HCT116 (cell line): ENCODE measurements around the gene FMOD. TPM values are rescaled to one million over a fixed set of nuclear protein-coding genes. Genes with fewer than 3 reads are reported as not detected.

Experiments
- ATAC-seq: fragments of 200-7000 bp; cut with Tn5 transposase; 2 replicates; pipeline ENCODE4 v1.9.1; 2020; ENCODE audit warnings: mild to moderate bottlenecking, moderate library complexity
- BruUV-seq: library from RNA; stranded (reverse); fragments of 400-500 nt; replicated peaks from 2 replicates; lab custom pipeline; 2021; lab: Mats Ljungman, UMichigan
- CTCF ChIA-PET: fragments of 300-600 bp; sonication (Branson Sonifier 250); formaldehyde crosslinking; loops from one replicate; lab custom pipeline; 2021; ENCODE audit warnings: antibody characterized with exemption; lab: Charles Lee
- POLR2A ChIA-PET: fragments of 300-600, 350-600 bp; sonication (Branson Sonifier 250); formaldehyde crosslinking; loops from one replicate; lab custom pipeline; 2021; ENCODE audit warnings: antibody characterized with exemption; lab: Charles Lee
- RAD21 ChIA-PET, 2 experiments: fragments of 300-600 bp; sonication (Branson Sonifier 250); formaldehyde crosslinking; loops; one replicate each; lab custom pipeline; 2023; ENCODE audit warnings: low total read pairs in 2 of 2; ENCODE audit not compliant: uncharacterized antibody in 2 of 2, unreplicated experiment in 2 of 2, low non-redundant PET in 1 of 2; lab: Charles Lee
- DNase-seq: peaks from one replicate; pipeline ENCODE4 v3.0.0-alpha.2; 2010; ENCODE audit warnings: low read depth, low spot score
- H2AFZ ChIP-seq: fragments of 200-600 bp; shearing (Covaris generic), sonication (generic); 2 replicates; pipeline ENCODE4 v1.6.1; 2017; ENCODE audit warnings: low read depth, mixed run types, mixed read lengths, antibody characterized with exemption, low read length; ENCODE audit not compliant: poor library complexity, severe bottlenecking
- H3K27ac ChIP-seq: 2 replicates; pipeline ENCODE4 v1.5.1; 2012; ENCODE audit warnings: low read depth, low read length
- H3K27me3 ChIP-seq: fragments of 200-600 bp; sonication (generic); 2 replicates; pipeline ENCODE4 v1.6.1; 2016; ENCODE audit warnings: mixed run types, low read length, mixed read lengths; ENCODE audit not compliant: insufficient read depth
- H3K36me3 ChIP-seq, 2 experiments: fragments of 200-500 bp in 1 of 2; fragments of 200-600 bp in 1 of 2; sonication (Bioruptor generic) in 1 of 2; sonication (generic) in 1 of 2; 2 replicates each; pipeline versions ENCODE4 v1.5.1 to v1.6.1; 2014 to 2016; ENCODE audit warnings: low read length in 2 of 2, inconsistent platforms in 1 of 2, mixed read lengths in 1 of 2, mixed run types in 1 of 2; ENCODE audit not compliant: insufficient read depth in 2 of 2, control insufficient read depth in 1 of 2
- H3K4me1 ChIP-seq, 2 experiments: fragments of 200-600 bp in 1 of 2; sonication (generic) in 1 of 2; 2 replicates each; pipeline versions ENCODE4 v1.5.1 to v1.6.1; 2012 to 2017; ENCODE audit warnings: low read length in 2 of 2, inconsistent platforms in 1 of 2, mild to moderate bottlenecking in 1 of 2, mixed read lengths in 1 of 2, mixed run types in 1 of 2, moderate library complexity in 1 of 2; ENCODE audit not compliant: insufficient read depth in 2 of 2, control insufficient read depth in 1 of 2
- H3K4me2 ChIP-seq: fragments of 200-600 bp; sonication (generic); 2 replicates; pipeline ENCODE4 v1.6.1; 2017; ENCODE audit warnings: mixed run types, low read length, mixed read lengths
- H3K4me3 ChIP-seq, 2 experiments: fragments of 200-600 bp in 1 of 2; sonication (generic) in 1 of 2; replicated peaks in 1 of 2; 2 replicates each; pipeline ENCODE4 v1.5.1; 2011 to 2016; ENCODE audit warnings: low read length in 2 of 2, control low read depth in 1 of 2, low read depth in 1 of 2, mild to moderate bottlenecking in 1 of 2, mixed read lengths in 1 of 2, mixed run types in 1 of 2
- H3K79me2 ChIP-seq: fragments of 200-600 bp; sonication (generic); 2 replicates; pipeline ENCODE4 v1.6.1; 2017; ENCODE audit warnings: mild to moderate bottlenecking, mixed run types, low read length, moderate library complexity, mixed read lengths; ENCODE audit not compliant: insufficient read depth
- H3K9ac ChIP-seq: fragments of 200-600 bp; sonication (generic); 2 replicates; pipeline ENCODE4 v1.6.1; 2016; ENCODE audit warnings: low read length, mixed read lengths
- H3K9me2 ChIP-seq: fragments of 200-600 bp; sonication (generic), shearing (Covaris generic); 2 replicates; pipeline ENCODE4 v1.6.1; 2017; ENCODE audit warnings: mixed run types, mild to moderate bottlenecking, moderate library complexity; ENCODE audit not compliant: insufficient read depth
- H3K9me3 ChIP-seq, 2 experiments: fragments of 200-500 bp in 1 of 2; fragments of 200-600 bp in 1 of 2; sonication (Bioruptor generic) in 1 of 2; sonication (generic) in 1 of 2; 2 replicates each; pipeline ENCODE4 v1.6.1; 2014 to 2017; ENCODE audit warnings: low read length in 2 of 2, mixed read lengths in 2 of 2, inconsistent platforms in 1 of 2, low read depth in 1 of 2, mild to moderate bottlenecking in 1 of 2, mixed run types in 1 of 2, moderate library complexity in 1 of 2; ENCODE audit not compliant: control insufficient read depth in 1 of 2, insufficient read depth in 1 of 2
- H4K20me1 ChIP-seq: fragments of 200-600 bp; sonication (generic), shearing (Covaris generic); 2 replicates; pipeline ENCODE4 v1.6.1; 2017; ENCODE audit warnings: mixed run types, mild to moderate bottlenecking, moderate library complexity; ENCODE audit not compliant: insufficient read depth
- CEBPB ChIP-seq: IDR thresholded peaks from 2 replicates; pipeline ENCODE4 v1.6.1; 2012; ENCODE audit warnings: low read depth
- EGR1 ChIP-seq: IDR thresholded peaks from 2 replicates; pipeline ENCODE4 v1.6.1; 2012; ENCODE audit warnings: low read depth
- POLR2A ChIP-seq: IDR thresholded peaks from 2 replicates; pipeline ENCODE4 v1.7.0; 2011; ENCODE audit warnings: borderline replicate concordance; ENCODE audit not compliant: insufficient read depth, insufficient read length; ENCODE audit errors: extremely low read depth
- REST ChIP-seq: IDR thresholded peaks from 2 replicates; pipeline ENCODE4 v1.6.1; 2012; ENCODE audit warnings: low read depth
- SRF ChIP-seq: IDR thresholded peaks from 2 replicates; pipeline ENCODE4 v1.6.1; 2012; ENCODE audit warnings: low read depth
- YY1 ChIP-seq: IDR thresholded peaks from 2 replicates; pipeline ENCODE4 v1.6.1; 2011; ENCODE audit warnings: low read length, low read depth, moderate library complexity, mild to moderate bottlenecking; ENCODE audit not compliant: insufficient replicate concordance; ENCODE audit errors: extremely low read depth
- ZFX ChIP-seq: fragments of 450-650 bp; IDR thresholded peaks from 2 replicates; pipeline ENCODE4 v1.6.1; 2017
- ZNF274 ChIP-seq: fragments of 200-500 bp; sonication (Bioruptor generic); IDR thresholded peaks from 2 replicates; pipeline ENCODE4 v1.6.1; 2014; ENCODE audit warnings: mild to moderate bottlenecking, low read depth, low read length, inconsistent platforms
- intact Hi-C: fragments of 100-400 bp; cut with micrococcal nuclease; formaldehyde crosslinking; loops from 2 replicates; pipeline ENCODE4 v1.10.0; 2022
- total RNA-seq: library from RNA; stranded (reverse); gene quantifications from one replicate; pipeline ENCODE4 v1.2.1, GENCODE V29; 2021; ENCODE audit not compliant: unreplicated experiment
- TF ChIP-seq, protein P1 (sequence below): IDR thresholded peaks from 2 replicates; pipeline ENCODE4 v1.6.1; 2012

The FMOD gene
- total RNA-seq, 1 experiment from 2014 or later: not detected

GRCh38 chr1:203302894-203303293 is 48.0 kb downstream of the FMOD start (continued):
- no peak for TF ChIP-seq REST
- TF ChIP-seq SRF: no peak
- TF ChIP-seq, protein P1, sequence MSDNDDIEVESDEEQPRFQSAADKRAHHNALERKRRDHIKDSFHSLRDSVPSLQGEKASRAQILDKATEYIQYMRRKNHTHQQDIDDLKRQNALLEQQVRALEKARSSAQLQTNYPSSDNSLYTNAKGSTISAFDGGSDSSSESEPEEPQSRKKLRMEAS: no peak
- no peak for TF ChIP-seq ZFX
- no peak for TF ChIP-seq POLR2A
- TF ChIP-seq ZNF274: no peak
- TF ChIP-seq EGR1: no peak
- TF ChIP-seq YY1: no peak
- no peak for TF ChIP-seq CEBPB

- H3K4me1 ChIP-seq: peaks cover 12 to 29% of the 10 kb centered on the region in 2 experiments; a peak in 3 of 4 replicates
- TF ChIP-seq, protein P1: no peak
- H3K36me3 ChIP-seq: peaks cover 0 to 2% of the 10 kb centered on the region in 2 experiments; a peak in 1 of 4 replicates
- ChIA-PET RAD21 (no interaction called here), CTCF (no interaction called here), POLR2A (interaction anchor here (0.6 kb wide), 1 partner anchor 17 kb away, joined by 3 read pairs; no protein-coding TSS in a partner anchor)
- H3K27me3 ChIP-seq: no peaks in the 10 kb centered on the region
- H3K4me3 ChIP-seq: no peak overlapping the region
- DNase-seq (no peak), ATAC-seq (no peak)
- peaks cover 14% of the 10 kb centered on the region; the same call in 1 of the 2 replicates for H3K79me2 ChIP-seq
- no peaks in the 10 kb centered on the region for H3K9me3 ChIP-seq
- no TSS peak for BruUV-seq
- no peak overlapping the region for H3K9ac ChIP-seq
- no peak overlapping the region for H3K27ac ChIP-seq
- intact Hi-C loops: no loop called here
- H4K20me1 ChIP-seq: no peaks in the 10 kb centered on the region
- H2AFZ ChIP-seq: no peak overlapping the region
- H3K9me2 ChIP-seq: no peaks in the 10 kb centered on the region
- H3K4me2 ChIP-seq: no peak overlapping the region
Observed at GRCh38 chr1:203302456-203302855, 48.5 kb downstream of the FMOD start.
